Left ventricle myocardium inferior (tissue), 1 donor: ENCODE data around the gene DNER. TPM values are rescaled to one million over a fixed set of nuclear protein-coding genes. Genes with fewer than 3 reads are reported as not detected.

ENCODE experiments used
- DNase-seq: peaks from one replicate; pipeline ENCODE4 v3.0.0-alpha.2; 2020
- H3K27ac ChIP-seq: fragments of 200-600 bp; replicated peaks from 2 replicates; pipeline ENCODE4 v1.8.0; 2021
- H3K27me3 ChIP-seq: fragments of 200-600 bp; 2 replicates; pipeline ENCODE4 v1.8.0; 2021; ENCODE audit warnings: low read depth
- H3K36me3 ChIP-seq: fragments of 200-600 bp; 2 replicates; pipeline ENCODE4 v1.8.0; 2021
- H3K4me1 ChIP-seq: fragments of 200-600 bp; 2 replicates; pipeline ENCODE4 v1.8.0; 2021
- H3K4me3 ChIP-seq: fragments of 200-600 bp; 2 replicates; pipeline ENCODE4 v1.8.0; 2021; ENCODE audit warnings: mild to moderate bottlenecking, moderate library complexity
- H3K9me3 ChIP-seq: fragments of 200-600 bp; replicated peaks from 2 replicates; pipeline ENCODE4 v1.8.0; 2021
- intact Hi-C: fragments of 100-400 bp; cut with micrococcal nuclease; formaldehyde crosslinking; loops from one replicate; pipeline ENCODE4 v1.11.0; 2022
- total RNA-seq: library from RNA; stranded (reverse); fragmentation: NEBNext Ultra II Directional; extraction: Animal tissue kit (Norgen Biotek cat#: 25700); gene quantifications from one replicate; pipeline ENCODE4 v1.2.1, GENCODE V29; 2021
- TF ChIP-seq, protein P1 (sequence below): fragments of 200-600 bp; IDR thresholded peaks from 2 replicates; pipeline ENCODE4 v1.8.0; 2021; ENCODE audit warnings: antibody characterized with exemption, mild to moderate bottlenecking, borderline replicate concordance
- donor health status: DM: no; HTN: yes; CAD: no; lungs with severe emphysema.

Gene DNER
- total RNA-seq, 1 donor from 2014 or later = 2.3 TPM

DNA sequence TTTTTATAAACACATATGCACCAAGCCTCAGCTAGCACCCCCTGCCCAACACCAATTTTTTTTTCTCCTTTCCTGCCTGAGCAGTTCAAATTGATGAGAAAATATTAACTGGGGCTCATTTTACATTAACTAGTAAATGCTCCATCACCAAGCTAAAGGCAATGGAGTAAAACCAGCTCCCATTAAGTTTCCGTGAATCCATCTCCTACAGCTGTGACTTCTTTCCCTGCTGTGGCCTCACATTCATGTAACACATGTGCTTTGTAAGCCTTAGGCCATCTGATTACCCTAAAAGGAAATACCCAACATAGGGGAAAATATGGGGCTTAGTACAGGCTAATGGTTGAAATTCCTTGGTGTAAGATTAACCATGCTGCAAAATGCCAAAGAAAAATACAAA, 60.8 kb downstream of the DNER start:
- intact Hi-C loops = no loop called here
- TF ChIP-seq, protein P1, sequence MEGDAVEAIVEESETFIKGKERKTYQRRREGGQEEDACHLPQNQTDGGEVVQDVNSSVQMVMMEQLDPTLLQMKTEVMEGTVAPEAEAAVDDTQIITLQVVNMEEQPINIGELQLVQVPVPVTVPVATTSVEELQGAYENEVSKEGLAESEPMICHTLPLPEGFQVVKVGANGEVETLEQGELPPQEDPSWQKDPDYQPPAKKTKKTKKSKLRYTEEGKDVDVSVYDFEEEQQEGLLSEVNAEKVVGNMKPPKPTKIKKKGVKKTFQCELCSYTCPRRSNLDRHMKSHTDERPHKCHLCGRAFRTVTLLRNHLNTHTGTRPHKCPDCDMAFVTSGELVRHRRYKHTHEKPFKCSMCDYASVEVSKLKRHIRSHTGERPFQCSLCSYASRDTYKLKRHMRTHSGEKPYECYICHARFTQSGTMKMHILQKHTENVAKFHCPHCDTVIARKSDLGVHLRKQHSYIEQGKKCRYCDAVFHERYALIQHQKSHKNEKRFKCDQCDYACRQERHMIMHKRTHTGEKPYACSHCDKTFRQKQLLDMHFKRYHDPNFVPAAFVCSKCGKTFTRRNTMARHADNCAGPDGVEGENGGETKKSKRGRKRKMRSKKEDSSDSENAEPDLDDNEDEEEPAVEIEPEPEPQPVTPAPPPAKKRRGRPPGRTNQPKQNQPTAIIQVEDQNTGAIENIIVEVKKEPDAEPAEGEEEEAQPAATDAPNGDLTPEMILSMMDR = no peak

GRCh38 chr2:229652796-229653195, 61.6 kb downstream of the DNER start:
- intact Hi-C loops = no loop called here
- DNase-seq = no peak
- H3K27ac ChIP-seq = no peak overlapping the region
- no peaks in the 10 kb centered on the region for H3K9me3 ChIP-seq
- peaks cover 15% of the 10 kb centered on the region for H3K27me3 ChIP-seq
- no peak overlapping the region for H3K4me3 ChIP-seq
- H3K36me3 ChIP-seq = no peaks in the 10 kb centered on the region
- no peaks in the 10 kb centered on the region for H3K4me1 ChIP-seq
- TF ChIP-seq, protein P1 = no peak

More for the DNA sequence above, 60.8 kb downstream of the DNER start:
- Histone ChIP-seq H3K36me3 (no peaks in the 10 kb centered on the region), H3K27ac (no peak overlapping the region), H3K27me3 (peaks cover 15% of the 10 kb centered on the region), H3K4me3 (no peak overlapping the region), H3K4me1 (no peaks in the 10 kb centered on the region), H3K9me3 (no peaks in the 10 kb centered on the region)
- DNase-seq = no peak

DNA sequence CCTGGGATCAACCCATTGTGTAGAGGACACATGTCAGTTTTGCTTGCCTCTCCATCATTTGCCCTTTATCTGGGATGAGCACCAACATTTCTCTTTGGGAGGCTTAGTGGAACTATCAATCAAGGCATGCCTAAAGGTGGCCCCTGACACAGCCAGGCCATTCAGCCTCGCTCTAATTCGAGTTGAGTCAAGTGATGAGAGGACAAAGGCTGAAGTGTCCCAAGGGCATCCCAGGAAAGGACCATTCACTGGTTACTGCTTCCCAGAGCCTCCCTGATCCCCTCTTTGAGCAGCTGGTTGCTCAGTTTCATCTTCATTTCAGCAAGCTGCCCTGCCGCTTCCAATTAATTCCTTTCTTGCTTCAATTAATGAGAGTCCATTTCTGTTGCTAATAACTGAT, 63.5 kb downstream of the DNER start:
- no peaks in the 10 kb centered on the region for H3K9me3 ChIP-seq
- H3K4me1 ChIP-seq = no peaks in the 10 kb centered on the region
- no peak for DNase-seq
- H3K4me3 ChIP-seq = no peak overlapping the region
- peaks cover 15% of the 10 kb centered on the region for H3K27me3 ChIP-seq
- TF ChIP-seq, protein P1 = no peak
- H3K36me3 ChIP-seq = no peaks in the 10 kb centered on the region
- intact Hi-C loops = no loop called here
- H3K27ac ChIP-seq = no peak overlapping the region

DNA sequence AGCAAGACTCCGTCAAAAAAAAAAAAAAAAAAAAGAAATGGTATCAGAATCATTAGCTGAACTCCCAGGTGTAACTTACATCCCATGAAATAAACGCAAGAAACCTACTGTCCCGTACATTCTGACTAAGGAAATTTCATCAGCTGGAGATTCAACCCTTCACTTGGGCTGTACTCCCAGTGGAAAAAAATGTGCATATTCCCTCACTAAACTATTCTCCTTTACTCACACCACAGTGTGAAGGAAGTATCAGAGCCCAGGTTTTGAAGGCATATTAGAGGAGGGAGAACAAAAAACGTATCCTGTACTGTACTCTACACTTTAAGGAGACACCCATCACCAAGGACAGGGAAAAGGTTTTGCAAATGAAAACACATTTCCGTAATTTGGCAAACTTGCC, 64.3 kb downstream of the DNER start:
- TF ChIP-seq, protein P1 = no peak
- Histone ChIP-seq H3K36me3 (no peaks in the 10 kb centered on the region), H3K4me1 (no peaks in the 10 kb centered on the region), H3K27me3 (peaks cover 15% of the 10 kb centered on the region), H3K4me3 (no peak overlapping the region), H3K27ac (no peak overlapping the region), H3K9me3 (no peaks in the 10 kb centered on the region)
- no peak for DNase-seq
- intact Hi-C loops = no loop called here

DNA sequence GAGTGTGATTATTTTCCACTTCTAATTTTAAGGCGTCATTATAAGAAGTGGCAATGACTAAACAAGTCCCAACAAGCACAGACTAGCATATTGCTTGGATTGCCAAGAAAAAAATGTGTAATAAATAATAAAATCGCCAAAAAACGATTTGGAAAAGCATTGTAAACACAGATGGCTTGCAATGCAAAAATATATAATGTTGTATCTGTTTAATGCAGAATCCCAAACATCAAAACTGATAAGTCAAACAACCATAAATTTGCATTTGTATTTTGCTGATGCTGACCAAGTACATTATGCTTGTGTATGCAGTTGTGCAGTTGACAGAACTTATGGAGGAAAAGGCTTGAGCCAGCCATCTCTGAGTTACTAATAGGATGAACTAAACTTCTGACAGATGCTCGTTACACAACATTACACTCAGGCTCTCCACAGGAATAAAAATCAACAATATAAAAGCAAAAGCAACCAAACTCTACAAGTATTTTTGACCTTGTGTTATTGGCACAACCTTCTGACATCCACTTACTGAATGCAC, 68.1 kb downstream of the DNER start:
- Histone ChIP-seq H3K27ac (no peak overlapping the region), H3K36me3 (no peaks in the 10 kb centered on the region), H3K4me1 (no peaks in the 10 kb centered on the region), H3K27me3 (peaks cover 13% of the 10 kb centered on the region), H3K9me3 (no peaks in the 10 kb centered on the region), H3K4me3 (no peak overlapping the region)
- TF ChIP-seq, protein P1 = no peak
- intact Hi-C loops = no loop called here
- DNase-seq = no peak

GRCh38 chr2:229642371-229642770, 72.0 kb downstream of the DNER start:
- DNase-seq = no peak
- Histone ChIP-seq H3K27me3 (peaks cover 9% of the 10 kb centered on the region), H3K36me3 (no peaks in the 10 kb centered on the region), H3K4me3 (no peak overlapping the region), H3K4me1 (no peaks in the 10 kb centered on the region), H3K9me3 (no peaks in the 10 kb centered on the region), H3K27ac (no peak overlapping the region)
- intact Hi-C loops = no loop called here
- TF ChIP-seq, protein P1 = no peak
